ENCODE data around the gene CFAP43. TPM values are rescaled to one million over a fixed set of nuclear protein-coding genes. Genes with fewer than 3 reads are reported as not detected.

The CFAP43 gene, protein sequence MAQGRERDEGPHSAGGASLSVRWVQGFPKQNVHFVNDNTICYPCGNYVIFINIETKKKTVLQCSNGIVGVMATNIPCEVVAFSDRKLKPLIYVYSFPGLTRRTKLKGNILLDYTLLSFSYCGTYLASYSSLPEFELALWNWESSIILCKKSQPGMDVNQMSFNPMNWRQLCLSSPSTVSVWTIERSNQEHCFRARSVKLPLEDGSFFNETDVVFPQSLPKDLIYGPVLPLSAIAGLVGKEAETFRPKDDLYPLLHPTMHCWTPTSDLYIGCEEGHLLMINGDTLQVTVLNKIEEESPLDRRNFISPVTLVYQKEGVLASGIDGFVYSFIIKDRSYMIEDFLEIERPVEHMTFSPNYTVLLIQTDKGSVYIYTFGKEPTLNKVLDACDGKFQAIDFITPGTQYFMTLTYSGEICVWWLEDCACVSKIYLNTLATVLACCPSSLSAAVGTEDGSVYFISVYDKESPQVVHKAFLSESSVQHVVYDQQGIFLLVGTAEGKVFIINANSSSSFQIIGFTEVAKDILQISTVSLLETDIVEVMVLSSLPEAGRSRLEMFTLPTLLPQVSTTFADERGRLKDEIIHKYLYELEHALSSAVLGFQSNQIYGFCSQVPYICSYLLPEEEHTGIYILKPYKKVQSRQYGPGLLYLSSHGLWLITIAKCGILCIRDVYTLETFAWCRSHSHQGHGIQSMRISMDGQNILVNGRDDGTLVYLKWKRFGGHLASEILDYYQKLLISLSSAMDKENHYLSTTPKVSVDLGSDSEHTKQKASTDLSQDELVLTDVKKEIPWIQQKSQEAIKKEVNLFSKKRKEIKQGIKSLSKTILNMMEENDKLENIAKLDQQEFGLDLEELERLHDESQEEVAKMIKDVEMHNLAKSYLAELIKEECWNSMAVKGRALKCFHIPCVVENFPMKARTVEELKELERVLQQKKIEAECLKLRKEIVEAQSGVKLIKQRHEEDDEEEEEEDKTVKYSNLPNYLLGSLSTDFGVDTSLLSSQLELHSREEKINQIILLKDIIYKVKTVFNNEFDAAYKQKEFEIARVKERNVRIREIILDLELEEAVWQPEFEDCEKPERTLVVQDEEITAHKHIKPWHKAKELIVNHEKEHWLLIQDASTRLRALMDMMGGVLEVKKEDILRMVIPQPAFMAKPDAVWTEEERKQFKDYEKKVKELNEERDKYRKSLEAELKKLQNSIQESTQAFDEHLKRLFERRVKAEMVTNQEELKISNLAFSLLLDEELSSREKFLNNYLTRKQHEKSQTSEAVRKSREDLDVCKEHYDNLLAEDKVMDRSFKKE (N-terminal part only)
- total RNA-seq (2021) (0.42 to 0.69 TPM (median 0.44 TPM) in 3 replicates), Bru-seq, nascent RNA (percentile 38 among the genes with signal in this experiment)
- long read RNA-seq, experiment 1, partial matches to known transcripts = 1 of 1 reads
- long read RNA-seq, experiment 1, other reads (novel, unspliced or antisense) = 0 of 1 reads
- long read RNA-seq, experiment 2, partial matches to known transcripts = 1 of 3 reads
- long read RNA-seq, experiment 2, other reads (novel, unspliced or antisense) = 2 of 3 reads
- long read RNA-seq, experiment 3 = 0 reads

GRCh38 chr10:104231784-104232612 lies at the start of gene CFAP43:
CFAP43 (minus strand) TSS chr10:104232364; CDS start chr10:104232246, 118 bp downstream.
- H3K36me3 Mint-ChIP-seq = peaks cover 16% of the 10 kb centered on the region
- peak; percentile 99 for ATAC-seq
- TF ChIP-seq OVOL2 (CRISPR knock-in tag; IDR thresholded peaks at IDR 0.05; ENCODE audit: borderline replicate concordance) = no peak
- TF ChIP-seq, protein P1, sequence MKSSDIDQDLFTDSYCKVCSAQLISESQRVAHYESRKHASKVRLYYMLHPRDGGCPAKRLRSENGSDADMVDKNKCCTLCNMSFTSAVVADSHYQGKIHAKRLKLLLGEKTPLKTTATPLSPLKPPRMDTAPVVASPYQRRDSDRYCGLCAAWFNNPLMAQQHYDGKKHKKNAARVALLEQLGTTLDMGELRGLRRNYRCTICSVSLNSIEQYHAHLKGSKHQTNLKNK (CRISPR knock-in tag; IDR thresholded peaks at IDR 0.05) = no peak
- TF ChIP-seq MYBL2 (CRISPR knock-in tag; IDR thresholded peaks at IDR 0.05) = no peak
- TF ChIP-seq, protein P2, sequence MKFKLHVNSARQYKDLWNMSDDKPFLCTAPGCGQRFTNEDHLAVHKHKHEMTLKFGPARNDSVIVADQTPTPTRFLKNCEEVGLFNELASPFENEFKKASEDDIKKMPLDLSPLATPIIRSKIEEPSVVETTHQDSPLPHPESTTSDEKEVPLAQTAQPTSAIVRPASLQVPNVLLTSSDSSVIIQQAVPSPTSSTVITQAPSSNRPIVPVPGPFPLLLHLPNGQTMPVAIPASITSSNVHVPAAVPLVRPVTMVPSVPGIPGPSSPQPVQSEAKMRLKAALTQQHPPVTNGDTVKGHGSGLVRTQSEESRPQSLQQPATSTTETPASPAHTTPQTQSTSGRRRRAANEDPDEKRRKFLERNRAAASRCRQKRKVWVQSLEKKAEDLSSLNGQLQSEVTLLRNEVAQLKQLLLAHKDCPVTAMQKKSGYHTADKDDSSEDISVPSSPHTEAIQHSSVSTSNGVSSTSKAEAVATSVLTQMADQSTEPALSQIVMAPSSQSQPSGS (CRISPR knock-in tag; IDR thresholded peaks at IDR 0.05; ENCODE audit: borderline replicate concordance, low read depth) = no peak
- no peak for TF ChIP-seq ELF4 (CRISPR knock-in tag; IDR thresholded peaks at IDR 0.05; ENCODE audit: low read depth)
- TF ChIP-seq, protein P3, sequence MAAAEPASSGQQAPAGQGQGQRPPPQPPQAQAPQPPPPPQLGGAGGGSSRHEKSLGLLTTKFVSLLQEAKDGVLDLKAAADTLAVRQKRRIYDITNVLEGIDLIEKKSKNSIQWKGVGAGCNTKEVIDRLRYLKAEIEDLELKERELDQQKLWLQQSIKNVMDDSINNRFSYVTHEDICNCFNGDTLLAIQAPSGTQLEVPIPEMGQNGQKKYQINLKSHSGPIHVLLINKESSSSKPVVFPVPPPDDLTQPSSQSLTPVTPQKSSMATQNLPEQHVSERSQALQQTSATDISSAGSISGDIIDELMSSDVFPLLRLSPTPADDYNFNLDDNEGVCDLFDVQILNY (CRISPR knock-in tag; IDR thresholded peaks at IDR 0.05) = no peak
- TF ChIP-seq CTCF (IDR thresholded peaks at IDR 0.05) = no peak
- TF ChIP-seq, protein P4, sequence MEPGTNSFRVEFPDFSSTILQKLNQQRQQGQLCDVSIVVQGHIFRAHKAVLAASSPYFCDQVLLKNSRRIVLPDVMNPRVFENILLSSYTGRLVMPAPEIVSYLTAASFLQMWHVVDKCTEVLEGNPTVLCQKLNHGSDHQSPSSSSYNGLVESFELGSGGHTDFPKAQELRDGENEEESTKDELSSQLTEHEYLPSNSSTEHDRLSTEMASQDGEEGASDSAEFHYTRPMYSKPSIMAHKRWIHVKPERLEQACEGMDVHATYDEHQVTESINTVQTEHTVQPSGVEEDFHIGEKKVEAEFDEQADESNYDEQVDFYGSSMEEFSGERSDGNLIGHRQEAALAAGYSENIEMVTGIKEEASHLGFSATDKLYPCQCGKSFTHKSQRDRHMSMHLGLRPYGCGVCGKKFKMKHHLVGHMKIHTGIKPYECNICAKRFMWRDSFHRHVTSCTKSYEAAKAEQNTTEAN (CRISPR knock-in tag; IDR thresholded peaks at IDR 0.05) = peak; percentile 63; the same call in 1 of the 2 replicates
- TF ChIP-seq, protein P5, sequence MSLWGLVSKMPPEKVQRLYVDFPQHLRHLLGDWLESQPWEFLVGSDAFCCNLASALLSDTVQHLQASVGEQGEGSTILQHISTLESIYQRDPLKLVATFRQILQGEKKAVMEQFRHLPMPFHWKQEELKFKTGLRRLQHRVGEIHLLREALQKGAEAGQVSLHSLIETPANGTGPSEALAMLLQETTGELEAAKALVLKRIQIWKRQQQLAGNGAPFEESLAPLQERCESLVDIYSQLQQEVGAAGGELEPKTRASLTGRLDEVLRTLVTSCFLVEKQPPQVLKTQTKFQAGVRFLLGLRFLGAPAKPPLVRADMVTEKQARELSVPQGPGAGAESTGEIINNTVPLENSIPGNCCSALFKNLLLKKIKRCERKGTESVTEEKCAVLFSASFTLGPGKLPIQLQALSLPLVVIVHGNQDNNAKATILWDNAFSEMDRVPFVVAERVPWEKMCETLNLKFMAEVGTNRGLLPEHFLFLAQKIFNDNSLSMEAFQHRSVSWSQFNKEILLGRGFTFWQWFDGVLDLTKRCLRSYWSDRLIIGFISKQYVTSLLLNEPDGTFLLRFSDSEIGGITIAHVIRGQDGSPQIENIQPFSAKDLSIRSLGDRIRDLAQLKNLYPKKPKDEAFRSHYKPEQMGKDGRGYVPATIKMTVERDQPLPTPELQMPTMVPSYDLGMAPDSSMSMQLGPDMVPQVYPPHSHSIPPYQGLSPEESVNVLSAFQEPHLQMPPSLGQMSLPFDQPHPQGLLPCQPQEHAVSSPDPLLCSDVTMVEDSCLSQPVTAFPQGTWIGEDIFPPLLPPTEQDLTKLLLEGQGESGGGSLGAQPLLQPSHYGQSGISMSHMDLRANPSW (CRISPR knock-in tag; conservative IDR thresholded peaks at IDR 0.05; ENCODE audit: low read depth) = no peak
- no peak for TF ChIP-seq USF2 (CRISPR knock-in tag; IDR thresholded peaks at IDR 0.05)
- TF ChIP-seq IRF1 (CRISPR knock-in tag; IDR thresholded peaks at IDR 0.05) = peak; percentile 76
- TF ChIP-seq SMAD3 (CRISPR knock-in tag; IDR thresholded peaks at IDR 0.05; ENCODE audit: borderline replicate concordance) = peak; percentile 70; the same call in 1 of the 2 replicates
- no peak for TF ChIP-seq TCF7 (CRISPR knock-in tag; IDR thresholded peaks at IDR 0.05; ENCODE audit: low read depth)
- TF ChIP-seq, protein P6, sequence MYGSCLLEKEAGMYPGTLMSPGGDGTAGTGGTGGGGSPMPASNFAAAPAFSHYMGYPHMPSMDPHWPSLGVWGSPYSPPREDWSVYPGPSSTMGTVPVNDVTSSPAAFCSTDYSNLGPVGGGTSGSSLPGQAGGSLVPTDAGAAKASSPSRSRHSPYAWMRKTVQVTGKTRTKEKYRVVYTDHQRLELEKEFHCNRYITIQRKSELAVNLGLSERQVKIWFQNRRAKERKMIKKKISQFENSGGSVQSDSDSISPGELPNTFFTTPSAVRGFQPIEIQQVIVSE (CRISPR knock-in tag; IDR thresholded peaks at IDR 0.05; ENCODE audit: borderline replicate concordance) = no peak
- no peak for TF ChIP-seq GTF2I (CRISPR knock-in tag; conservative IDR thresholded peaks at IDR 0.05)
- no peak for TF ChIP-seq HMGA2 (CRISPR knock-in tag; IDR thresholded peaks at IDR 0.05)
- TF ChIP-seq KAT7 (CRISPR knock-in tag; IDR thresholded peaks at IDR 0.05; ENCODE audit: borderline replicate concordance) = no peak

More at GRCh38 chr10:104231784-104232612, at the start of gene CFAP43:
- peak within 1 kb of the TSS; percentile 76 for H3K27ac Mint-ChIP-seq
- peak; percentile 98 for DNase-seq (ENCODE audit: low spot score)
- peaks cover 8% of the 10 kb centered on the region; the same call in 1 of the 2 replicates for H3K4me1 Mint-ChIP-seq
- peak within 1 kb of the TSS; percentile 84 for H3K4me3 Mint-ChIP-seq
- CTCF ChIA-PET = no interaction called here
- peaks cover 13% of the 10 kb centered on the region for H3K27me3 Mint-ChIP-seq (ENCODE audit: low read depth)
- H3K9me3 Mint-ChIP-seq = peaks cover 32% of the 10 kb centered on the region
- POLR2A ChIA-PET = interaction anchor here (0.6 to 1.5 kb wide), 4 partner anchors 9 to 596 kb away, joined by 4 to 6 read pairs (median 4); partner anchors contain the start of gene SFR1

Data from WTC11 (cell line).